ENCODE results near the gene PTPRD.

The PTPRD gene

GRCh38 chr9:8696516-8696915 lies 1916.3 kb downstream of the PTPRD start:
- Histone ChIP-seq H3K4me3 (no peak overlapping the region), H3K9me3 (ENCODE audit: low read depth, low read length) (no peaks in the 10 kb centered on the region), H3K27ac (no peak overlapping the region), H3K9ac (ENCODE audit: insufficient read length) (no peak overlapping the region), H3K36me3 (ENCODE audit: insufficient read depth, low read length) (no peaks in the 10 kb centered on the region)
- no peak for DNase-seq (ENCODE audit: low read depth, low spot score)
- no peak for TF ChIP-seq POLR2AphosphoS5 (IDR thresholded peaks at IDR 0.05; ENCODE audit: borderline replicate concordance, low read depth, low read length)
- no peak for TF ChIP-seq EZH2 (IDR thresholded peaks at IDR 0.05)

GRCh38 chr9:8694983-8695588 lies 1917.7 kb downstream of the PTPRD start:
- TF ChIP-seq FOXP2 (optimal IDR thresholded peaks at IDR 0.05; ENCODE audit: control extremely low read depth, extremely low read length, insufficient read depth) (no peak), POLR2AphosphoS5 (IDR thresholded peaks at IDR 0.05; ENCODE audit: borderline replicate concordance, low read depth, low read length) (no peak), EZH2 (IDR thresholded peaks at IDR 0.05) (no peak)
- DNase-seq (ENCODE audit: low read depth, low spot score), result no peak
- Histone ChIP-seq H3K27ac (no peak overlapping the region), H3K36me3 (ENCODE audit: insufficient read depth, low read length) (no peaks in the 10 kb centered on the region), H3K9ac (ENCODE audit: insufficient read length) (no peak overlapping the region), H3K9me3 (ENCODE audit: low read depth, low read length) (no peaks in the 10 kb centered on the region), H3K4me3 (no peak overlapping the region)

GRCh38 chr9:8693464-8693863 lies 1919.3 kb downstream of the PTPRD start:
- H3K9ac ChIP-seq (ENCODE audit: insufficient read length), result no peak overlapping the region
- H3K27ac ChIP-seq, result no peak overlapping the region
- H3K9me3 ChIP-seq (ENCODE audit: low read depth, low read length), result no peaks in the 10 kb centered on the region
- H3K36me3 ChIP-seq (ENCODE audit: insufficient read depth, low read length), result no peaks in the 10 kb centered on the region
- DNase-seq (ENCODE audit: low read depth, low spot score), result no peak
- TF ChIP-seq POLR2AphosphoS5 (IDR thresholded peaks at IDR 0.05; ENCODE audit: borderline replicate concordance, low read depth, low read length) (no peak), FOXP2 (optimal IDR thresholded peaks at IDR 0.05; ENCODE audit: control extremely low read depth, extremely low read length, insufficient read depth) (no peak), EZH2 (IDR thresholded peaks at IDR 0.05) (no peak)
- H3K4me3 ChIP-seq, result no peak overlapping the region

- Histone ChIP-seq H3K4me3 (no peak overlapping the region), H3K36me3 (ENCODE audit: insufficient read depth, low read length) (no peaks in the 10 kb centered on the region), H3K27ac (no peak overlapping the region), H3K9ac (ENCODE audit: insufficient read length) (no peak overlapping the region), H3K9me3 (ENCODE audit: low read depth, low read length) (no peaks in the 10 kb centered on the region)
- no peak for TF ChIP-seq POLR2AphosphoS5 (IDR thresholded peaks at IDR 0.05; ENCODE audit: borderline replicate concordance, low read depth, low read length)
- TF ChIP-seq FOXP2 (optimal IDR thresholded peaks at IDR 0.05; ENCODE audit: control extremely low read depth, extremely low read length, insufficient read depth), result no peak
- no peak for TF ChIP-seq EZH2 (IDR thresholded peaks at IDR 0.05)
- no peak for DNase-seq (ENCODE audit: low read depth, low spot score)
These were observed 1926.3 kb downstream of the PTPRD start for GRCh38 chr9:8686516-8686915.

GRCh38 chr9:8685825-8686224 lies 1927.0 kb downstream of the PTPRD start:
- no peak for DNase-seq (ENCODE audit: low read depth, low spot score)
- no peak overlapping the region for H3K27ac ChIP-seq
- no peak overlapping the region for H3K9ac ChIP-seq (ENCODE audit: insufficient read length)
- no peak for TF ChIP-seq FOXP2 (optimal IDR thresholded peaks at IDR 0.05; ENCODE audit: control extremely low read depth, extremely low read length, insufficient read depth)
- TF ChIP-seq POLR2AphosphoS5 (IDR thresholded peaks at IDR 0.05; ENCODE audit: borderline replicate concordance, low read depth, low read length), result no peak
- TF ChIP-seq EZH2 (IDR thresholded peaks at IDR 0.05), result no peak
- H3K4me3 ChIP-seq, result no peak overlapping the region
- H3K9me3 ChIP-seq (ENCODE audit: low read depth, low read length), result no peaks in the 10 kb centered on the region
- H3K36me3 ChIP-seq (ENCODE audit: insufficient read depth, low read length), result no peaks in the 10 kb centered on the region

GRCh38 chr9:8684978-8685708 lies 1927.7 kb downstream of the PTPRD start:
- H3K4me3 ChIP-seq, result no peak overlapping the region

GRCh38 chr9:8683496-8683895 lies 1929.3 kb downstream of the PTPRD start:
- no peak for TF ChIP-seq FOXP2 (optimal IDR thresholded peaks at IDR 0.05; ENCODE audit: control extremely low read depth, extremely low read length, insufficient read depth)
- no peak for TF ChIP-seq EZH2 (IDR thresholded peaks at IDR 0.05)
- TF ChIP-seq POLR2AphosphoS5 (IDR thresholded peaks at IDR 0.05; ENCODE audit: borderline replicate concordance, low read depth, low read length), result no peak
- no peak overlapping the region for H3K27ac ChIP-seq

More at GRCh38 chr9:8684978-8685708, 1927.7 kb downstream of the PTPRD start:
- no peak for DNase-seq (ENCODE audit: low read depth, low spot score)
- Histone ChIP-seq H3K9ac (ENCODE audit: insufficient read length) (no peak overlapping the region), H3K9me3 (ENCODE audit: low read depth, low read length) (no peaks in the 10 kb centered on the region), H3K27ac (no peak overlapping the region), H3K36me3 (ENCODE audit: insufficient read depth, low read length) (no peaks in the 10 kb centered on the region)
- no peak for TF ChIP-seq FOXP2 (optimal IDR thresholded peaks at IDR 0.05; ENCODE audit: control extremely low read depth, extremely low read length, insufficient read depth)
- no peak for TF ChIP-seq EZH2 (IDR thresholded peaks at IDR 0.05)
- TF ChIP-seq POLR2AphosphoS5 (IDR thresholded peaks at IDR 0.05; ENCODE audit: borderline replicate concordance, low read depth, low read length), result no peak

GRCh38 chr9:8680658-8681057 lies 1932.1 kb downstream of the PTPRD start:
- Histone ChIP-seq H3K27ac (no peak overlapping the region), H3K4me3 (no peak overlapping the region), H3K9me3 (ENCODE audit: low read depth, low read length) (no peaks in the 10 kb centered on the region), H3K36me3 (ENCODE audit: insufficient read depth, low read length) (no peaks in the 10 kb centered on the region), H3K9ac (ENCODE audit: insufficient read length) (no peak overlapping the region)
- TF ChIP-seq EZH2 (IDR thresholded peaks at IDR 0.05), result no peak
- TF ChIP-seq FOXP2 (optimal IDR thresholded peaks at IDR 0.05; ENCODE audit: control extremely low read depth, extremely low read length, insufficient read depth), result no peak
- DNase-seq (ENCODE audit: low read depth, low spot score), result no peak

More at GRCh38 chr9:8683496-8683895, 1929.3 kb downstream of the PTPRD start:
- Histone ChIP-seq H3K9me3 (ENCODE audit: low read depth, low read length) (no peaks in the 10 kb centered on the region), H3K36me3 (ENCODE audit: insufficient read depth, low read length) (no peaks in the 10 kb centered on the region), H3K9ac (ENCODE audit: insufficient read length) (no peak overlapping the region), H3K4me3 (no peak overlapping the region)
- DNase-seq (ENCODE audit: low read depth, low spot score), result no peak
